HCT116 (cell line): ENCODE measurements around the gene TSHZ1. TPM values are rescaled to one million over a fixed set of nuclear protein-coding genes. Genes with fewer than 3 reads are reported as not detected.

Source experiments
- ATAC-seq: fragments of 200-7000 bp; cut with Tn5 transposase; 2 replicates; pipeline ENCODE4 v1.9.1; 2020; ENCODE audit warnings: mild to moderate bottlenecking, moderate library complexity
- BruUV-seq: library from RNA; stranded (reverse); fragments of 400-500 nt; replicated peaks from 2 replicates; lab custom pipeline; 2021; lab: Mats Ljungman, UMichigan
- CTCF ChIA-PET: fragments of 300-600 bp; sonication (Branson Sonifier 250); formaldehyde crosslinking; loops from one replicate; lab custom pipeline; 2021; ENCODE audit warnings: antibody characterized with exemption; lab: Charles Lee
- POLR2A ChIA-PET: fragments of 300-600, 350-600 bp; sonication (Branson Sonifier 250); formaldehyde crosslinking; loops from one replicate; lab custom pipeline; 2021; ENCODE audit warnings: antibody characterized with exemption; lab: Charles Lee
- RAD21 ChIA-PET, 2 experiments: fragments of 300-600 bp; sonication (Branson Sonifier 250); formaldehyde crosslinking; loops; one replicate each; lab custom pipeline; 2023; ENCODE audit warnings: low total read pairs in 2 of 2; ENCODE audit not compliant: uncharacterized antibody in 2 of 2, unreplicated experiment in 2 of 2, low non-redundant PET in 1 of 2; lab: Charles Lee
- DNase-seq: peaks from one replicate; pipeline ENCODE4 v3.0.0-alpha.2; 2010; ENCODE audit warnings: low read depth, low spot score
- H2AFZ ChIP-seq: fragments of 200-600 bp; shearing (Covaris generic), sonication (generic); 2 replicates; pipeline ENCODE4 v1.6.1; 2017; ENCODE audit warnings: low read depth, mixed run types, mixed read lengths, antibody characterized with exemption, low read length; ENCODE audit not compliant: poor library complexity, severe bottlenecking
- H3K27ac ChIP-seq: 2 replicates; pipeline ENCODE4 v1.5.1; 2012; ENCODE audit warnings: low read depth, low read length
- H3K27me3 ChIP-seq: fragments of 200-600 bp; sonication (generic); 2 replicates; pipeline ENCODE4 v1.6.1; 2016; ENCODE audit warnings: mixed run types, low read length, mixed read lengths; ENCODE audit not compliant: insufficient read depth
- H3K36me3 ChIP-seq, 2 experiments: fragments of 200-500 bp in 1 of 2; fragments of 200-600 bp in 1 of 2; sonication (Bioruptor generic) in 1 of 2; sonication (generic) in 1 of 2; 2 replicates each; pipeline versions ENCODE4 v1.5.1 to v1.6.1; 2014 to 2016; ENCODE audit warnings: low read length in 2 of 2, inconsistent platforms in 1 of 2, mixed read lengths in 1 of 2, mixed run types in 1 of 2; ENCODE audit not compliant: insufficient read depth in 2 of 2, control insufficient read depth in 1 of 2
- H3K4me1 ChIP-seq, 2 experiments: fragments of 200-600 bp in 1 of 2; sonication (generic) in 1 of 2; 2 replicates each; pipeline versions ENCODE4 v1.5.1 to v1.6.1; 2012 to 2017; ENCODE audit warnings: low read length in 2 of 2, inconsistent platforms in 1 of 2, mild to moderate bottlenecking in 1 of 2, mixed read lengths in 1 of 2, mixed run types in 1 of 2, moderate library complexity in 1 of 2; ENCODE audit not compliant: insufficient read depth in 2 of 2, control insufficient read depth in 1 of 2
- H3K4me2 ChIP-seq: fragments of 200-600 bp; sonication (generic); 2 replicates; pipeline ENCODE4 v1.6.1; 2017; ENCODE audit warnings: mixed run types, low read length, mixed read lengths
- H3K4me3 ChIP-seq, 2 experiments: fragments of 200-600 bp in 1 of 2; sonication (generic) in 1 of 2; replicated peaks in 1 of 2; 2 replicates each; pipeline ENCODE4 v1.5.1; 2011 to 2016; ENCODE audit warnings: low read length in 2 of 2, control low read depth in 1 of 2, low read depth in 1 of 2, mild to moderate bottlenecking in 1 of 2, mixed read lengths in 1 of 2, mixed run types in 1 of 2
- H3K79me2 ChIP-seq: fragments of 200-600 bp; sonication (generic); 2 replicates; pipeline ENCODE4 v1.6.1; 2017; ENCODE audit warnings: mild to moderate bottlenecking, mixed run types, low read length, moderate library complexity, mixed read lengths; ENCODE audit not compliant: insufficient read depth
- H3K9ac ChIP-seq: fragments of 200-600 bp; sonication (generic); 2 replicates; pipeline ENCODE4 v1.6.1; 2016; ENCODE audit warnings: low read length, mixed read lengths
- H3K9me2 ChIP-seq: fragments of 200-600 bp; sonication (generic), shearing (Covaris generic); 2 replicates; pipeline ENCODE4 v1.6.1; 2017; ENCODE audit warnings: mixed run types, mild to moderate bottlenecking, moderate library complexity; ENCODE audit not compliant: insufficient read depth
- H3K9me3 ChIP-seq, 2 experiments: fragments of 200-500 bp in 1 of 2; fragments of 200-600 bp in 1 of 2; sonication (Bioruptor generic) in 1 of 2; sonication (generic) in 1 of 2; 2 replicates each; pipeline ENCODE4 v1.6.1; 2014 to 2017; ENCODE audit warnings: low read length in 2 of 2, mixed read lengths in 2 of 2, inconsistent platforms in 1 of 2, low read depth in 1 of 2, mild to moderate bottlenecking in 1 of 2, mixed run types in 1 of 2, moderate library complexity in 1 of 2; ENCODE audit not compliant: control insufficient read depth in 1 of 2, insufficient read depth in 1 of 2
- H4K20me1 ChIP-seq: fragments of 200-600 bp; sonication (generic), shearing (Covaris generic); 2 replicates; pipeline ENCODE4 v1.6.1; 2017; ENCODE audit warnings: mixed run types, mild to moderate bottlenecking, moderate library complexity; ENCODE audit not compliant: insufficient read depth
- CTCF ChIP-seq, 3 experiments: fragments of 200-600 bp in 1 of 3; sonication (generic) in 1 of 3; IDR thresholded peaks in 2 of 3; conservative IDR thresholded peaks in 1 of 3; 2 replicates each; pipeline ENCODE4 v1.5.1; 2012 to 2017; ENCODE audit warnings: low read depth in 2 of 3, low read length in 2 of 3, antibody characterized with exemption in 1 of 3, borderline replicate concordance in 1 of 3, control low read depth in 1 of 3, mild to moderate bottlenecking in 1 of 3, mixed read lengths in 1 of 3, mixed run types in 1 of 3, moderate library complexity in 1 of 3; ENCODE audit not compliant: insufficient read depth in 1 of 3
- ELF1 ChIP-seq: IDR thresholded peaks from 2 replicates; pipeline ENCODE4 v1.6.1; 2012; ENCODE audit warnings: low read depth, borderline replicate concordance
- EZH2 ChIP-seq: fragments of 200-600 bp; sonication (generic); IDR thresholded peaks from 2 replicates; pipeline ENCODE4 v1.6.1; 2017; ENCODE audit warnings: antibody characterized with exemption, mixed run types
- FOSL1 ChIP-seq: IDR thresholded peaks from 2 replicates; pipeline ENCODE4 v1.6.1; 2012; ENCODE audit warnings: low read depth
- POLR2A ChIP-seq: IDR thresholded peaks from 2 replicates; pipeline ENCODE4 v1.7.0; 2011; ENCODE audit warnings: borderline replicate concordance; ENCODE audit not compliant: insufficient read depth, insufficient read length; ENCODE audit errors: extremely low read depth
- POLR2AphosphoS5 ChIP-seq: IDR thresholded peaks from 2 replicates; pipeline ENCODE4 v1.6.1; 2011; ENCODE audit warnings: mild to moderate bottlenecking, low read depth, low read length, moderate library complexity
- REST ChIP-seq: IDR thresholded peaks from 2 replicates; pipeline ENCODE4 v1.6.1; 2012; ENCODE audit warnings: low read depth
- SIN3A ChIP-seq: IDR thresholded peaks from 2 replicates; pipeline ENCODE4 v1.6.1; 2012; ENCODE audit warnings: low read depth
- TCF7L2 ChIP-seq: IDR thresholded peaks from 2 replicates; pipeline ENCODE4 v1.7.0; 2011; ENCODE audit warnings: borderline replicate concordance, inconsistent platforms; ENCODE audit not compliant: insufficient read depth, insufficient read length; ENCODE audit errors: extremely low read depth
- YY1 ChIP-seq: IDR thresholded peaks from 2 replicates; pipeline ENCODE4 v1.6.1; 2011; ENCODE audit warnings: low read length, low read depth, moderate library complexity, mild to moderate bottlenecking; ENCODE audit not compliant: insufficient replicate concordance; ENCODE audit errors: extremely low read depth
- ZNF274 ChIP-seq: fragments of 200-500 bp; sonication (Bioruptor generic); IDR thresholded peaks from 2 replicates; pipeline ENCODE4 v1.6.1; 2014; ENCODE audit warnings: mild to moderate bottlenecking, low read depth, low read length, inconsistent platforms
- intact Hi-C: fragments of 100-400 bp; cut with micrococcal nuclease; formaldehyde crosslinking; loops from 2 replicates; pipeline ENCODE4 v1.10.0; 2022
- total RNA-seq: library from RNA; stranded (reverse); gene quantifications from one replicate; pipeline ENCODE4 v1.2.1, GENCODE V29; 2021; ENCODE audit not compliant: unreplicated experiment
- TF ChIP-seq, protein P1 (sequence below): IDR thresholded peaks from 2 replicates; pipeline ENCODE4 v1.6.1; 2012

TSHZ1 gene
- total RNA-seq, 1 experiment from 2014 or later: 5.7 TPM

DNA sequence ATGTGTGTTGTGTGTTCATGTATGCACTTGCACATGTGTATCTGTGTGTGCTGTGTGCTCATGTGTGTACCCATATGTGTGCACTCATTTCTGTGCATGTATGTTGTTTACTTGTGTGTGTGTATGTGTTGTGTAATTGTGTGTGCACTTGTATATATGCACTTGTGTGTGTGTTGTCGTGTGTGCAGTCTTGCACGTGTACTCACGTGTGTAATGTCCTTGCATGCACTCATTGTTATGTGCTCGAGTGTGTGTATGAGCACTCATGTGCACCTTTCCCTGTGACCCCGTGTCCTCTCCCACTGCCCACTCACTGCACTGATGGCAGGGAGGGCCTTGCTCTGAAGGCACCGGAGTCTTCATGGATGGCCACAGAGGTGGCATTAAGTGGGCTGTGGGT, 124.9 kb downstream of the TSHZ1 start:
- no peaks in the 10 kb centered on the region for H3K79me2 ChIP-seq
- no TSS peak for BruUV-seq
- no peak overlapping the region for H3K4me2 ChIP-seq
- H3K9ac ChIP-seq: no peak overlapping the region
- no peak overlapping the region for H3K4me3 ChIP-seq
- H3K27ac ChIP-seq: no peak overlapping the region
- no peaks in the 10 kb centered on the region for H3K36me3 ChIP-seq
- no peak overlapping the region for H2AFZ ChIP-seq
- CTCF ChIA-PET: no interaction called here
- no peak for DNase-seq
- no peaks in the 10 kb centered on the region for H3K4me1 ChIP-seq
- H3K27me3 ChIP-seq: no peaks in the 10 kb centered on the region
- intact Hi-C loops: no loop called here
- ATAC-seq: no peak
- H4K20me1 ChIP-seq: no peaks in the 10 kb centered on the region
- H3K9me2 ChIP-seq: no peaks in the 10 kb centered on the region
- TF ChIP-seq SIN3A: no peak
- no peak for TF ChIP-seq YY1
- no peak for TF ChIP-seq POLR2A
- no peak for TF ChIP-seq EZH2
- TF ChIP-seq FOSL1: no peak
- TF ChIP-seq POLR2AphosphoS5: no peak
- TF ChIP-seq, protein P1, sequence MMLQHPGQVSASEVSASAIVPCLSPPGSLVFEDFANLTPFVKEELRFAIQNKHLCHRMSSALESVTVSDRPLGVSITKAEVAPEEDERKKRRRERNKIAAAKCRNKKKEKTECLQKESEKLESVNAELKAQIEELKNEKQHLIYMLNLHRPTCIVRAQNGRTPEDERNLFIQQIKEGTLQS: no peak
- TF ChIP-seq TCF7L2: no peak
- TF ChIP-seq CTCF (IDR thresholded peaks at IDR 0.05 in 2 of 3, conservative IDR thresholded peaks at IDR 0.05 in 1 of 3; ENCODE audit: borderline replicate concordance in 1 of 3, insufficient read depth in 1 of 3, low read depth in 2 of 3, low read length in 2 of 3): no peak
- no peak for TF ChIP-seq REST
- no peak for TF ChIP-seq ELF1
- no peak for TF ChIP-seq ZNF274
- RAD21 ChIA-PET: no interaction called here
- H3K9me3 ChIP-seq: no peaks in the 10 kb centered on the region
- POLR2A ChIA-PET: no interaction called here
